Panc1 (cell line): ENCODE results near the gene ATXN1L. TPM values are rescaled to one million over a fixed set of nuclear protein-coding genes. Genes with fewer than 3 reads are reported as not detected.

Source experiments
- ATAC-seq: fragments of 200-7000 bp; cut with Tn5 transposase; 2 replicates; pipeline ENCODE4 v1.9.1; 2020; ENCODE audit warnings: mild to moderate bottlenecking, moderate library complexity
- Bru-seq: library from RNA; stranded (reverse); fragments of 400-500 nt; gene quantifications from one replicate; lab custom pipeline; 2021; lab: Mats Ljungman, UMichigan
- BruChase-seq, 2 experiments: library from RNA; stranded (reverse); fragments of 400-500 nt; gene quantifications; one replicate each; lab custom pipeline; 2021; lab: Mats Ljungman, UMichigan
- BruUV-seq: library from RNA; stranded (reverse); fragments of 400-500 nt; replicated peaks from 2 replicates; lab custom pipeline; 2021; lab: Mats Ljungman, UMichigan
- CTCF ChIA-PET: fragments of 300-600 bp; sonication (Branson Sonifier 250); formaldehyde crosslinking; loops from one replicate; lab custom pipeline; 2022; ENCODE audit warnings: antibody characterized with exemption; lab: Charles Lee
- POLR2A ChIA-PET: fragments of 300-600 bp; sonication (Branson Sonifier 250); formaldehyde crosslinking; loops from one replicate; lab custom pipeline; 2022; ENCODE audit warnings: antibody characterized with exemption; lab: Charles Lee
- DNase-seq: peaks from one replicate; pipeline ENCODE4 v3.0.0-alpha.2; 2010; ENCODE audit warnings: low read depth, low spot score
- H3K27ac ChIP-seq: 2 replicates; pipeline ENCODE4 v1.5.1; 2011; ENCODE audit warnings: mild to moderate bottlenecking, low read length, inconsistent platforms
- H3K27me3 ChIP-seq: fragments of 200-500 bp; sonication (Bioruptor generic); 2 replicates; pipeline ENCODE4 v1.6.0; 2014; ENCODE audit warnings: low read length, inconsistent platforms; ENCODE audit not compliant: control insufficient read depth, insufficient read depth
- H3K36me3 ChIP-seq: fragments of 200-500 bp; sonication (Bioruptor generic); 2 replicates; pipeline ENCODE4 v1.5.1; 2014; ENCODE audit warnings: inconsistent platforms, mild to moderate bottlenecking, low read length, moderate library complexity; ENCODE audit not compliant: control insufficient read depth, insufficient read depth
- H3K4me1 ChIP-seq: 2 replicates; pipeline ENCODE4 v1.5.1; 2011; ENCODE audit warnings: inconsistent platforms, mild to moderate bottlenecking, low read length, moderate library complexity; ENCODE audit not compliant: control insufficient read depth, insufficient read depth
- H3K4me3 ChIP-seq, 2 experiments: 2 replicates each; pipeline ENCODE4 v1.5.1; 2011 to 2012; ENCODE audit warnings: low read depth in 2 of 2, low read length in 2 of 2, mild to moderate bottlenecking in 2 of 2, inconsistent platforms in 1 of 2, moderate library complexity in 1 of 2
- H3K9me3 ChIP-seq: fragments of 200-500 bp; sonication (Bioruptor generic); 2 replicates; pipeline ENCODE4 v1.5.1; 2014; ENCODE audit warnings: low read depth, mild to moderate bottlenecking, inconsistent platforms, low read length, moderate library complexity; ENCODE audit not compliant: control insufficient read depth, insufficient read depth
- POLR2AphosphoS5 ChIP-seq: IDR thresholded peaks from 2 replicates; pipeline ENCODE4 v1.6.1; 2012; ENCODE audit warnings: mild to moderate bottlenecking, low read depth, low read length, moderate library complexity
- SIN3A ChIP-seq: IDR thresholded peaks from 2 replicates; pipeline ENCODE4 v1.6.1; 2012; ENCODE audit warnings: low read depth, mild to moderate bottlenecking, low read length, moderate library complexity, borderline replicate concordance; ENCODE audit not compliant: insufficient read depth
- TCF7L2 ChIP-seq: IDR thresholded peaks from 2 replicates; pipeline ENCODE4 v1.6.1; 2011; ENCODE audit warnings: mild to moderate bottlenecking, low read depth, low read length, inconsistent platforms
- in situ Hi-C: cut with HindIII; loops from 2 replicates; pipeline ENCODE4 v1.10.0; 2016; ENCODE audit warnings: low sequenced_read_pairs, low pct_unique_long_range_greater_than_20kb
- intact Hi-C: fragments of 100-400 bp; cut with micrococcal nuclease; formaldehyde crosslinking; loops from one replicate; pipeline ENCODE4 v1.10.0; 2022; ENCODE audit not compliant: unreplicated experiment
- long read RNA-seq: library from polyadenylated mRNA; unstranded; transcript quantifications from one replicate; pipeline ENCODE4 v2.0.0, GENCODE V29; 2021; ENCODE audit not compliant: unreplicated experiment
- polyA plus RNA-seq: library from polyadenylated mRNA; unstranded; fragments of >200 nt; gene quantifications from one replicate; pipeline ENCODE4 v1.2.1, GENCODE V29; 2012; ENCODE audit warnings: missing spikeins; ENCODE audit not compliant: insufficient read length
- total RNA-seq: library from RNA; stranded (reverse); gene quantifications from one replicate; pipeline ENCODE4 v1.2.1, GENCODE V29; 2021; ENCODE audit not compliant: unreplicated experiment
- TF ChIP-seq, protein P1 (sequence below), 2 experiments: IDR thresholded peaks; 2 replicates each; pipeline ENCODE4 v1.6.1; 2011 to 2012; ENCODE audit warnings: low read depth in 2 of 2, control low read depth in 1 of 2, low read length in 1 of 2, mild to moderate bottlenecking in 1 of 2, moderate library complexity in 1 of 2; ENCODE audit not compliant: insufficient read depth in 1 of 2
- TF ChIP-seq, protein P2 (sequence below): fragments of 450-650 bp; IDR thresholded peaks from 2 replicates; pipeline ENCODE4 v1.5.1; 2017; ENCODE audit warnings: mild to moderate bottlenecking

ATXN1L gene, protein sequence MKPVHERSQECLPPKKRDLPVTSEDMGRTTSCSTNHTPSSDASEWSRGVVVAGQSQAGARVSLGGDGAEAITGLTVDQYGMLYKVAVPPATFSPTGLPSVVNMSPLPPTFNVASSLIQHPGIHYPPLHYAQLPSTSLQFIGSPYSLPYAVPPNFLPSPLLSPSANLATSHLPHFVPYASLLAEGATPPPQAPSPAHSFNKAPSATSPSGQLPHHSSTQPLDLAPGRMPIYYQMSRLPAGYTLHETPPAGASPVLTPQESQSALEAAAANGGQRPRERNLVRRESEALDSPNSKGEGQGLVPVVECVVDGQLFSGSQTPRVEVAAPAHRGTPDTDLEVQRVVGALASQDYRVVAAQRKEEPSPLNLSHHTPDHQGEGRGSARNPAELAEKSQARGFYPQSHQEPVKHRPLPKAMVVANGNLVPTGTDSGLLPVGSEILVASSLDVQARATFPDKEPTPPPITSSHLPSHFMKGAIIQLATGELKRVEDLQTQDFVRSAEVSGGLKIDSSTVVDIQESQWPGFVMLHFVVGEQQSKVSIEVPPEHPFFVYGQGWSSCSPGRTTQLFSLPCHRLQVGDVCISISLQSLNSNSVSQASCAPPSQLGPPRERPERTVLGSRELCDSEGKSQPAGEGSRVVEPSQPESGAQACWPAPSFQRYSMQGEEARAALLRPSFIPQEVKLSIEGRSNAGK
- 17.3 TPM for total RNA-seq
- polyA plus RNA-seq = 9.3 TPM
- Bru-seq, nascent RNA = percentile 74 among the genes with signal in this experiment
- percentile 96 among the genes with signal in this experiment for BruChase-seq, experiment 1, labeled RNA remaining after a 2-hour chase
- BruChase-seq, experiment 2, labeled RNA remaining after a 6-hour chase = percentile 91 among the genes with signal in this experiment
- long read RNA-seq, partial matches to known transcripts = 0 of 1 reads
- long read RNA-seq, other reads (novel, unspliced or antisense) = 0 of 1 reads

DNA sequence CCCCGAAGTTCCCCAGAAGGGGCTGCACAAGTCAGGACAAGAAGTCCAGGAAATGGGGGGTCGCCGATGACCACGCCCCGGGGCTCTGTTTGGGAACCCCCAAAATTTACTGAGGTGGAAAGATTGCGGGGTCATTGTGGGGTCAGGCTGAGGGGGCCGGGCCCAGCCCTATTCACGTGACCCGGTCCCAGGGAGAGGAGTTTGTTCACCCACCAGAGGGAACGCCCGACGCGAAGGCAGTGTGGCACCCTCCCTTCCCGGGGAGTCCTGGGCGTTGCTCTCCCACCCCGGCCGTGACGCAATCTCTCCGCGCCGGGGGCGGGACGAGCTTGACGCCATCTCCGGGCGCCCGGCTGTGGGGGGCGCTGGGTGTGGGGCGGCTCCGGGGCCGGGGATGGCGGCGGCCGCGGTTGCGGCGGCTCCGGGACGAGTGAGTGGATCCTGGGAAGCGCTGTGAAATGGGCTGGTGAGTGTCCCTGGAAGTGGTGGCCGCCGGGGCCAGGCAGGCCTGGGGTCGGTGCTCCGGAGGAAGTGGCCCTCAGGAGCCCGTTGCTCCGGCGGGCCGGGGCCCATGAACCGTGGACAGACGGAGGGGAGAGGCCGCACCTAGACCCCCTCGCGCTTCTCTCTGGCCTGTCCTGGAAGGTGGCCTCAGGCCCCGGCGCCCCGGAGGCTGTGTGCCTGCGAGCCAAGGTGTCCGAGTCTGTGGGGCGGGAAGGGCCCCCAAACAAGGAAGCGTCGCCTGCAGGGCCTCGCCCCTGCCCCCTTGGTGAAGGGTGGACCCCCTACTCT lies at the start of gene ATXN1L:
ATXN1L (plus strand) TSS at position 338 of the 792 bp plus-strand sequence. CDS start 3,765 bp downstream, outside the sequence.
- Histone ChIP-seq H3K27ac (peak within 1 kb of the TSS; percentile 88), H3K4me1 (no peaks in the 10 kb centered on the region; the same call in none of the 2 replicates), H3K9me3 (no peaks in the 10 kb centered on the region), H3K27me3 (no peaks in the 10 kb centered on the region), H3K36me3 (peaks cover 5% of the 10 kb centered on the region), H3K4me3 (peak within 1 kb of the TSS; percentile 91)
- BruUV-seq = TSS peak; percentile 85
- ChIA-PET CTCF (interaction anchor here (0.7 kb wide), 1 partner anchor 39 kb away, joined by 4 read pairs; no protein-coding TSS in a partner anchor), POLR2A (no interaction called here)
- DNase-seq (peak; percentile 18), ATAC-seq (peak; percentile 98)
- in situ Hi-C loops (no loop called here), intact Hi-C loops (no loop called here)
- TF ChIP-seq TCF7L2 = no peak
- TF ChIP-seq, protein P1, sequence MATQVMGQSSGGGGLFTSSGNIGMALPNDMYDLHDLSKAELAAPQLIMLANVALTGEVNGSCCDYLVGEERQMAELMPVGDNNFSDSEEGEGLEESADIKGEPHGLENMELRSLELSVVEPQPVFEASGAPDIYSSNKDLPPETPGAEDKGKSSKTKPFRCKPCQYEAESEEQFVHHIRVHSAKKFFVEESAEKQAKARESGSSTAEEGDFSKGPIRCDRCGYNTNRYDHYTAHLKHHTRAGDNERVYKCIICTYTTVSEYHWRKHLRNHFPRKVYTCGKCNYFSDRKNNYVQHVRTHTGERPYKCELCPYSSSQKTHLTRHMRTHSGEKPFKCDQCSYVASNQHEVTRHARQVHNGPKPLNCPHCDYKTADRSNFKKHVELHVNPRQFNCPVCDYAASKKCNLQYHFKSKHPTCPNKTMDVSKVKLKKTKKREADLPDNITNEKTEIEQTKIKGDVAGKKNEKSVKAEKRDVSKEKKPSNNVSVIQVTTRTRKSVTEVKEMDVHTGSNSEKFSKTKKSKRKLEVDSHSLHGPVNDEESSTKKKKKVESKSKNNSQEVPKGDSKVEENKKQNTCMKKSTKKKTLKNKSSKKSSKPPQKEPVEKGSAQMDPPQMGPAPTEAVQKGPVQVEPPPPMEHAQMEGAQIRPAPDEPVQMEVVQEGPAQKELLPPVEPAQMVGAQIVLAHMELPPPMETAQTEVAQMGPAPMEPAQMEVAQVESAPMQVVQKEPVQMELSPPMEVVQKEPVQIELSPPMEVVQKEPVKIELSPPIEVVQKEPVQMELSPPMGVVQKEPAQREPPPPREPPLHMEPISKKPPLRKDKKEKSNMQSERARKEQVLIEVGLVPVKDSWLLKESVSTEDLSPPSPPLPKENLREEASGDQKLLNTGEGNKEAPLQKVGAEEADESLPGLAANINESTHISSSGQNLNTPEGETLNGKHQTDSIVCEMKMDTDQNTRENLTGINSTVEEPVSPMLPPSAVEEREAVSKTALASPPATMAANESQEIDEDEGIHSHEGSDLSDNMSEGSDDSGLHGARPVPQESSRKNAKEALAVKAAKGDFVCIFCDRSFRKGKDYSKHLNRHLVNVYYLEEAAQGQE (IDR thresholded peaks at IDR 0.05; ENCODE audit: insufficient read depth in 1 of 2, low read depth in 2 of 2, low read length in 1 of 2) = no peak
- peak; percentile 83; the same call in 1 of the 2 replicates for TF ChIP-seq SIN3A
- peak; percentile 82 for TF ChIP-seq POLR2AphosphoS5
- TF ChIP-seq, protein P2, sequence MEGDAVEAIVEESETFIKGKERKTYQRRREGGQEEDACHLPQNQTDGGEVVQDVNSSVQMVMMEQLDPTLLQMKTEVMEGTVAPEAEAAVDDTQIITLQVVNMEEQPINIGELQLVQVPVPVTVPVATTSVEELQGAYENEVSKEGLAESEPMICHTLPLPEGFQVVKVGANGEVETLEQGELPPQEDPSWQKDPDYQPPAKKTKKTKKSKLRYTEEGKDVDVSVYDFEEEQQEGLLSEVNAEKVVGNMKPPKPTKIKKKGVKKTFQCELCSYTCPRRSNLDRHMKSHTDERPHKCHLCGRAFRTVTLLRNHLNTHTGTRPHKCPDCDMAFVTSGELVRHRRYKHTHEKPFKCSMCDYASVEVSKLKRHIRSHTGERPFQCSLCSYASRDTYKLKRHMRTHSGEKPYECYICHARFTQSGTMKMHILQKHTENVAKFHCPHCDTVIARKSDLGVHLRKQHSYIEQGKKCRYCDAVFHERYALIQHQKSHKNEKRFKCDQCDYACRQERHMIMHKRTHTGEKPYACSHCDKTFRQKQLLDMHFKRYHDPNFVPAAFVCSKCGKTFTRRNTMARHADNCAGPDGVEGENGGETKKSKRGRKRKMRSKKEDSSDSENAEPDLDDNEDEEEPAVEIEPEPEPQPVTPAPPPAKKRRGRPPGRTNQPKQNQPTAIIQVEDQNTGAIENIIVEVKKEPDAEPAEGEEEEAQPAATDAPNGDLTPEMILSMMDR = no peak

DNA sequence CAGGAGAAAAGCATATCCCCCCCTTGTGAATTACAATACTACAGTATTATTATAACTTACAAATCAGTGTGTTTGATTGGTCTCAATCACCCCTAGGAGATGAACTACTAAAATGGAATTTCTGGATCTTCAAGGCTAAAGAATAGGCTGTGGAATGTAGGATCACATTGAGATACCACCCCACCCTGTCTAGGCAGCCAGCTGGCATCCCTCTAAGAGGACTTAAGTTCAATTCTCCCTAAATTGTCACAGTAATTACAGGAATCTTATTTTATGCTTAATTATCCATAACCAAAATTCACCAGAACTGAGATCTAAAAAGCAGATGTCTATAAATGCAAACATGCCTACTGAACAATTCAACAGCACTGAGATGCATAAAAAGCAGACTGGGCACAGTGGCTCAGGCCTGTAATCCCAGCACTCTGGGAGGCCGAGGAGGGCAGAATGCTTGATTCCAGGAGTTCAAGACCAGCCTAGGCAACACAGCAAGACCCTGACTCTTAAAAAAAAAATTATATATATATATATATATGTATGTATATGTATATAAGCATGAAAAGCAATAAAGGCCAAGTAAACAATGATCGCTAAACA lies 49.2 kb upstream of the ATXN1L start:
- no peaks in the 10 kb centered on the region for H3K27me3 ChIP-seq
- POLR2A ChIA-PET = no interaction called here
- in situ Hi-C loops (no loop called here), intact Hi-C loops (no loop called here)
- CTCF ChIA-PET = no interaction called here
- no peak overlapping the region for H3K4me3 ChIP-seq
- H3K36me3 ChIP-seq = no peaks in the 10 kb centered on the region; the same call in 1 of the 2 replicates
- BruUV-seq = no TSS peak
- TF ChIP-seq, protein P1 (IDR thresholded peaks at IDR 0.05; ENCODE audit: insufficient read depth in 1 of 2, low read depth in 2 of 2, low read length in 1 of 2) = no peak
- TF ChIP-seq SIN3A = no peak
- no peak for TF ChIP-seq TCF7L2
- no peak for TF ChIP-seq POLR2AphosphoS5
- TF ChIP-seq, protein P2 = no peak
- no peaks in the 10 kb centered on the region for H3K9me3 ChIP-seq
- ATAC-seq = no peak
- DNase-seq = no peak
- H3K4me1 ChIP-seq = 0 out of 2 replicates have a peak, but pooled peaks cover 2% of the 10 kb centered on the region
- no peak overlapping the region for H3K27ac ChIP-seq
